ENCODE data around the gene SCGB1A1.

SCGB1A1 gene

GRCh38 chr11:62472063-62472884 lies 53.4 kb downstream of the SCGB1A1 start:
- DNase-seq (ENCODE audit: low read depth) = no peak
- H3K4me3 ChIP-seq (ENCODE audit: low read depth, low read length) = no peak overlapping the region
- no peak for TF ChIP-seq CTCF (IDR thresholded peaks at IDR 0.05; ENCODE audit: control insufficient read depth, extremely low read depth, insufficient read depth)
